Smooth muscle cell (in vitro differentiated cells): ENCODE results near the gene AGXT. TPM values are rescaled to one million over a fixed set of nuclear protein-coding genes. Genes with fewer than 3 reads are reported as not detected.

ENCODE experiments used
- DNase-seq: peaks from one replicate; lab custom pipeline; 2025; ENCODE audit not compliant: unreplicated experiment; lab: John Stamatoyannopoulos, UW
- H2AFZ ChIP-seq: fragments of 200-600 bp; sonication (generic); 2 replicates; pipeline ENCODE4 v1.6.0; 2016; ENCODE audit warnings: antibody characterized with exemption, low read depth, mild to moderate bottlenecking
- H3F3A ChIP-seq: fragments of 200-600 bp; sonication (generic); 2 replicates; pipeline ENCODE4 v1.6.0; 2017; ENCODE audit warnings: antibody characterized with exemption, low read depth
- H3K27ac ChIP-seq: fragments of 200-600 bp; sonication (generic); 2 replicates; pipeline ENCODE4 v1.5.1; 2016; ENCODE audit warnings: low read depth, mild to moderate bottlenecking
- H3K27me3 ChIP-seq: fragments of 200-600 bp; sonication (generic); 2 replicates; pipeline ENCODE4 v1.6.1; 2016; ENCODE audit warnings: low read depth, mild to moderate bottlenecking
- H3K36me3 ChIP-seq: fragments of 200-600 bp; sonication (generic); 2 replicates; pipeline ENCODE4 v1.5.1; 2016; ENCODE audit warnings: low read depth
- H3K4me1 ChIP-seq: fragments of 200-600 bp; sonication (generic); 2 replicates; pipeline ENCODE4 v1.5.1; 2016; ENCODE audit warnings: low read depth
- H3K4me2 ChIP-seq: fragments of 200-600 bp; sonication (generic); 2 replicates; pipeline ENCODE4 v1.6.0; 2016; ENCODE audit warnings: mild to moderate bottlenecking
- H3K4me3 ChIP-seq: fragments of 200-600 bp; sonication (generic); 2 replicates; pipeline ENCODE4 v1.5.1; 2016; ENCODE audit warnings: mild to moderate bottlenecking
- H3K79me2 ChIP-seq: fragments of 200-600 bp; sonication (generic); 2 replicates; pipeline ENCODE4 v1.6.0; 2016; ENCODE audit warnings: low read depth, mild to moderate bottlenecking
- H3K9ac ChIP-seq: fragments of 200-600 bp; sonication (generic); 2 replicates; pipeline ENCODE4 v1.6.0; 2016; ENCODE audit warnings: low read depth
- H3K9me3 ChIP-seq: fragments of 200-600 bp; sonication (generic); replicated peaks from 2 replicates; pipeline ENCODE4 v1.5.1; 2016; ENCODE audit warnings: low read depth
- H4K20me1 ChIP-seq: fragments of 200-600 bp; sonication (generic); 2 replicates; pipeline ENCODE4 v1.6.0; 2016; ENCODE audit warnings: low read depth
- CTCF ChIP-seq: fragments of 200-600 bp; sonication (generic); IDR thresholded peaks from 2 replicates; pipeline ENCODE4 v1.5.1; 2017; ENCODE audit warnings: borderline replicate concordance, mild to moderate bottlenecking, antibody characterized with exemption; ENCODE audit not compliant: insufficient read depth, poor library complexity, severe bottlenecking
- WGBS: methylation state at CpG from one replicate; pipeline ENCODE4 v1.1.7; 2016; ENCODE audit warnings: low lambda C conversion rate; 5-methylcytosine and 5-hydroxymethylcytosine counted together
- polyA plus RNA-seq: library from polyadenylated mRNA; unstranded; fragments of >200 nt; fragmentation: Nextera tagmentation; extraction: Ambion mirVana; gene quantifications from 2 replicates; pipeline ENCODE4 v1.2.1, GENCODE V29; 2016
- total RNA-seq: library from RNA; depleted of rRNA; stranded (reverse); fragments of >200 nt; gene quantifications from 2 replicates; pipeline ENCODE4 v1.2.3, GENCODE V29; 2014

AGXT gene
- total and polyA plus RNA-seq, 2 experiments from 2014 or later: not detected

GRCh38 chr2:240903191-240904060, 34.8 kb downstream of the AGXT start:
- no peak for TF ChIP-seq CTCF
- WGBS: 96% methylated on average over 32 of the region's 34 CpGs
- H3K9me3 ChIP-seq: no peaks in the 10 kb centered on the region

GRCh38 chr2:240904216-240905175, 35.9 kb downstream of the AGXT start:
- H3K4me1 ChIP-seq: no peaks in the 10 kb centered on the region
- H3K4me2 ChIP-seq: no peak overlapping the region
- H3K36me3 ChIP-seq: no peaks in the 10 kb centered on the region
- no peak for DNase-seq
- H3F3A ChIP-seq: no peaks in the 10 kb centered on the region
- TF ChIP-seq CTCF: no peak
- no peaks in the 10 kb centered on the region for H3K79me2 ChIP-seq
- no peaks in the 10 kb centered on the region for H3K27me3 ChIP-seq
- H2AFZ ChIP-seq: no peak overlapping the region
- H3K4me3 ChIP-seq: no peak overlapping the region
- no peak overlapping the region for H3K9ac ChIP-seq
- H3K9me3 ChIP-seq: no peaks in the 10 kb centered on the region
- no peak overlapping the region for H3K27ac ChIP-seq
- no peaks in the 10 kb centered on the region for H4K20me1 ChIP-seq
- WGBS: 93% methylated on average over 19 of the region's 19 CpGs

More at GRCh38 chr2:240903191-240904060, 34.8 kb downstream of the AGXT start:
- Histone ChIP-seq H3K4me1 (no peaks in the 10 kb centered on the region), H2AFZ (no peak overlapping the region), H3K79me2 (no peaks in the 10 kb centered on the region), H3K4me3 (no peak overlapping the region), H3K27ac (no peak overlapping the region), H4K20me1 (no peaks in the 10 kb centered on the region), H3K4me2 (no peak overlapping the region), H3K27me3 (no peaks in the 10 kb centered on the region), H3K36me3 (no peaks in the 10 kb centered on the region), H3F3A (no peaks in the 10 kb centered on the region), H3K9ac (no peak overlapping the region)
- no peak for DNase-seq

- no peak for TF ChIP-seq CTCF
- Histone ChIP-seq H3K9me3 (no peaks in the 10 kb centered on the region), H3K4me1 (no peaks in the 10 kb centered on the region), H2AFZ (no peak overlapping the region), H3K27ac (no peak overlapping the region), H3K9ac (no peak overlapping the region), H3K4me2 (no peak overlapping the region), H3K27me3 (no peaks in the 10 kb centered on the region), H3F3A (no peaks in the 10 kb centered on the region), H3K4me3 (no peak overlapping the region), H3K79me2 (no peaks in the 10 kb centered on the region), H4K20me1 (no peaks in the 10 kb centered on the region), H3K36me3 (no peaks in the 10 kb centered on the region)
- no peak for DNase-seq
- WGBS: 93% methylated on average over 13 of the region's 13 CpGs
These were observed 36.7 kb downstream of the AGXT start for GRCh38 chr2:240905176-240905781.
